H1 (cell line): ENCODE measurements around the gene OGFR. TPM values are rescaled to one million over a fixed set of nuclear protein-coding genes. Genes with fewer than 3 reads are reported as not detected.

ENCODE experiments used
- CBX8 ChIP-seq: fragments of 300-800, 300-1000 bp; sonication (generic); IDR thresholded peaks from 2 replicates; pipeline ENCODE4 v1.7.1; 2016; ENCODE audit warnings: low read depth, low read length, borderline replicate concordance
- CHD2 ChIP-seq: IDR thresholded peaks from 2 replicates; pipeline ENCODE4 v1.6.1; 2012; ENCODE audit warnings: low read length, improper control_type of control experiment
- EP300 ChIP-seq, 2 experiments: IDR thresholded peaks; 1 replicate in 1 of 2; 2 replicates in 1 of 2; pipeline ENCODE4 v1.6.1; 2011 to 2012; ENCODE audit warnings: low read depth in 2 of 2, low read length in 2 of 2, mild to moderate bottlenecking in 2 of 2, borderline replicate concordance in 1 of 2, inconsistent platforms in 1 of 2, moderate library complexity in 1 of 2
- MAFK ChIP-seq: IDR thresholded peaks from 2 replicates; pipeline ENCODE4 v1.6.1; 2012; ENCODE audit warnings: low read depth, mild to moderate bottlenecking, improper control_type of control experiment, low read length
- NANOG ChIP-seq: IDR thresholded peaks from 2 replicates; pipeline ENCODE4 v1.6.1; 2011; ENCODE audit warnings: low read length, low read depth, mild to moderate bottlenecking, inconsistent platforms; ENCODE audit not compliant: insufficient read depth, poor library complexity, severe bottlenecking
- SIN3A ChIP-seq, 2 experiments: IDR thresholded peaks in 1 of 2; conservative IDR thresholded peaks in 1 of 2; 2 replicates each; pipeline ENCODE4 v1.6.1; 2011 to 2012; ENCODE audit warnings: low read length in 2 of 2, improper control_type of control experiment in 1 of 2, low read depth in 1 of 2, mild to moderate bottlenecking in 1 of 2
- SP2 ChIP-seq: IDR thresholded peaks from 2 replicates; pipeline ENCODE4 v1.6.1; 2012; ENCODE audit warnings: mild to moderate bottlenecking, low read length, inconsistent platforms
- SP4 ChIP-seq: IDR thresholded peaks from 2 replicates; pipeline ENCODE4 v1.6.1; 2012; ENCODE audit warnings: low read length, inconsistent platforms
- SRF ChIP-seq: IDR thresholded peaks from 2 replicates; pipeline ENCODE4 v1.6.1; 2011; ENCODE audit warnings: mild to moderate bottlenecking, low read depth, low read length, moderate library complexity
- SUZ12 ChIP-seq: fragments of 200-600 bp; sonication (generic); IDR thresholded peaks from 2 replicates; pipeline ENCODE4 v1.6.1; 2012; ENCODE audit warnings: mild to moderate bottlenecking, inconsistent platforms, low read length, moderate library complexity, mixed read lengths
- TAF7 ChIP-seq: optimal IDR thresholded peaks from 2 replicates; pipeline ENCODE3; 2011; ENCODE audit warnings: low read depth, mild to moderate bottlenecking, inconsistent platforms, low read length, moderate library complexity, borderline replicate concordance
- polyA plus RNA-seq, 7 experiments: library from polyadenylated mRNA; depleted of rRNA in 3 of 7; stranded (reverse) in 5 of 7; unstranded in 2 of 7; fragments of >200 nt in 5 of 7; fragments of 200-250 nt in 2 of 7; gene quantifications; 1 replicate in 5 of 7; 2 replicates in 1 of 7; 4 replicates in 1 of 7; pipeline versions ENCODE4 v1.2.1 to v1.2.3, GENCODE V29; 2011 to 2013; ENCODE audit warnings: missing spikeins in 2 of 7, mixed read lengths in 2 of 7
- total RNA-seq: library from RNA; stranded (reverse); fragmentation: NEBNext Ultra II Directional; extraction: Animal tissue kit (Norgen Biotek cat#: 25700); gene quantifications from 2 replicates; pipeline ENCODE4 v1.2.1, GENCODE V29; 2021
- TF ChIP-seq, protein P1 (sequence below): fragments of 300-600 bp; sonication (generic); IDR thresholded peaks from 2 replicates; pipeline ENCODE4 v1.7.1; 2012; ENCODE audit warnings: low read length, moderate library complexity, mild to moderate bottlenecking, inconsistent platforms; ENCODE audit not compliant: insufficient replicate concordance

The OGFR gene
- total and polyA plus RNA-seq, 2 of the 8 experiments (the other 6 are each of a cell fraction or from before 2014, with no cell fraction given): 13.9 to 25.1 TPM

DNA sequence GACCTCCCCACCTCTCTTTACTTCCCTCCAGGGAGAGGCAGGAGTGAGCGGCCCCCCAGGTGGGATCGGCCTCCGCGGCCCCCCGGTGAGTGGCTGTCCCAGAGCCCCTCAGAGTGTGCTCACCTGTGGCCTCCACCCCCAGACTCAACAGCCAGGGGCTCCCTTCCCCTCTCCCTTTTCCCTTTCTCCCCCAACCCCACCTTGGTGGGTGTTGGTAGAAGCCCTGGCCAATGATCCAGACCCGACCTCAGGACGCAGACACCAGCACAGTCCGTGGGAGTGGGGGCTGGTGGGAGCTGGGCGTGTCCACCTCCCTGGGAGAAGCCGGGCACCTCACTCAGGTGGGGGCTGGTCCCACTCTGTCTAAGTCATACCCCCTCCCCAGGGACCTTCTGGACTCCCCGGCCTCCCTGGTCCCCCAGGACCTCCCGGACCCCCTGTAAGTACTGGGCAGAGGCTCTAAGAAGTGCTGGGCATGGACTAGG, 17.1 kb downstream of the OGFR start (continued):
- TF ChIP-seq, protein P1, sequence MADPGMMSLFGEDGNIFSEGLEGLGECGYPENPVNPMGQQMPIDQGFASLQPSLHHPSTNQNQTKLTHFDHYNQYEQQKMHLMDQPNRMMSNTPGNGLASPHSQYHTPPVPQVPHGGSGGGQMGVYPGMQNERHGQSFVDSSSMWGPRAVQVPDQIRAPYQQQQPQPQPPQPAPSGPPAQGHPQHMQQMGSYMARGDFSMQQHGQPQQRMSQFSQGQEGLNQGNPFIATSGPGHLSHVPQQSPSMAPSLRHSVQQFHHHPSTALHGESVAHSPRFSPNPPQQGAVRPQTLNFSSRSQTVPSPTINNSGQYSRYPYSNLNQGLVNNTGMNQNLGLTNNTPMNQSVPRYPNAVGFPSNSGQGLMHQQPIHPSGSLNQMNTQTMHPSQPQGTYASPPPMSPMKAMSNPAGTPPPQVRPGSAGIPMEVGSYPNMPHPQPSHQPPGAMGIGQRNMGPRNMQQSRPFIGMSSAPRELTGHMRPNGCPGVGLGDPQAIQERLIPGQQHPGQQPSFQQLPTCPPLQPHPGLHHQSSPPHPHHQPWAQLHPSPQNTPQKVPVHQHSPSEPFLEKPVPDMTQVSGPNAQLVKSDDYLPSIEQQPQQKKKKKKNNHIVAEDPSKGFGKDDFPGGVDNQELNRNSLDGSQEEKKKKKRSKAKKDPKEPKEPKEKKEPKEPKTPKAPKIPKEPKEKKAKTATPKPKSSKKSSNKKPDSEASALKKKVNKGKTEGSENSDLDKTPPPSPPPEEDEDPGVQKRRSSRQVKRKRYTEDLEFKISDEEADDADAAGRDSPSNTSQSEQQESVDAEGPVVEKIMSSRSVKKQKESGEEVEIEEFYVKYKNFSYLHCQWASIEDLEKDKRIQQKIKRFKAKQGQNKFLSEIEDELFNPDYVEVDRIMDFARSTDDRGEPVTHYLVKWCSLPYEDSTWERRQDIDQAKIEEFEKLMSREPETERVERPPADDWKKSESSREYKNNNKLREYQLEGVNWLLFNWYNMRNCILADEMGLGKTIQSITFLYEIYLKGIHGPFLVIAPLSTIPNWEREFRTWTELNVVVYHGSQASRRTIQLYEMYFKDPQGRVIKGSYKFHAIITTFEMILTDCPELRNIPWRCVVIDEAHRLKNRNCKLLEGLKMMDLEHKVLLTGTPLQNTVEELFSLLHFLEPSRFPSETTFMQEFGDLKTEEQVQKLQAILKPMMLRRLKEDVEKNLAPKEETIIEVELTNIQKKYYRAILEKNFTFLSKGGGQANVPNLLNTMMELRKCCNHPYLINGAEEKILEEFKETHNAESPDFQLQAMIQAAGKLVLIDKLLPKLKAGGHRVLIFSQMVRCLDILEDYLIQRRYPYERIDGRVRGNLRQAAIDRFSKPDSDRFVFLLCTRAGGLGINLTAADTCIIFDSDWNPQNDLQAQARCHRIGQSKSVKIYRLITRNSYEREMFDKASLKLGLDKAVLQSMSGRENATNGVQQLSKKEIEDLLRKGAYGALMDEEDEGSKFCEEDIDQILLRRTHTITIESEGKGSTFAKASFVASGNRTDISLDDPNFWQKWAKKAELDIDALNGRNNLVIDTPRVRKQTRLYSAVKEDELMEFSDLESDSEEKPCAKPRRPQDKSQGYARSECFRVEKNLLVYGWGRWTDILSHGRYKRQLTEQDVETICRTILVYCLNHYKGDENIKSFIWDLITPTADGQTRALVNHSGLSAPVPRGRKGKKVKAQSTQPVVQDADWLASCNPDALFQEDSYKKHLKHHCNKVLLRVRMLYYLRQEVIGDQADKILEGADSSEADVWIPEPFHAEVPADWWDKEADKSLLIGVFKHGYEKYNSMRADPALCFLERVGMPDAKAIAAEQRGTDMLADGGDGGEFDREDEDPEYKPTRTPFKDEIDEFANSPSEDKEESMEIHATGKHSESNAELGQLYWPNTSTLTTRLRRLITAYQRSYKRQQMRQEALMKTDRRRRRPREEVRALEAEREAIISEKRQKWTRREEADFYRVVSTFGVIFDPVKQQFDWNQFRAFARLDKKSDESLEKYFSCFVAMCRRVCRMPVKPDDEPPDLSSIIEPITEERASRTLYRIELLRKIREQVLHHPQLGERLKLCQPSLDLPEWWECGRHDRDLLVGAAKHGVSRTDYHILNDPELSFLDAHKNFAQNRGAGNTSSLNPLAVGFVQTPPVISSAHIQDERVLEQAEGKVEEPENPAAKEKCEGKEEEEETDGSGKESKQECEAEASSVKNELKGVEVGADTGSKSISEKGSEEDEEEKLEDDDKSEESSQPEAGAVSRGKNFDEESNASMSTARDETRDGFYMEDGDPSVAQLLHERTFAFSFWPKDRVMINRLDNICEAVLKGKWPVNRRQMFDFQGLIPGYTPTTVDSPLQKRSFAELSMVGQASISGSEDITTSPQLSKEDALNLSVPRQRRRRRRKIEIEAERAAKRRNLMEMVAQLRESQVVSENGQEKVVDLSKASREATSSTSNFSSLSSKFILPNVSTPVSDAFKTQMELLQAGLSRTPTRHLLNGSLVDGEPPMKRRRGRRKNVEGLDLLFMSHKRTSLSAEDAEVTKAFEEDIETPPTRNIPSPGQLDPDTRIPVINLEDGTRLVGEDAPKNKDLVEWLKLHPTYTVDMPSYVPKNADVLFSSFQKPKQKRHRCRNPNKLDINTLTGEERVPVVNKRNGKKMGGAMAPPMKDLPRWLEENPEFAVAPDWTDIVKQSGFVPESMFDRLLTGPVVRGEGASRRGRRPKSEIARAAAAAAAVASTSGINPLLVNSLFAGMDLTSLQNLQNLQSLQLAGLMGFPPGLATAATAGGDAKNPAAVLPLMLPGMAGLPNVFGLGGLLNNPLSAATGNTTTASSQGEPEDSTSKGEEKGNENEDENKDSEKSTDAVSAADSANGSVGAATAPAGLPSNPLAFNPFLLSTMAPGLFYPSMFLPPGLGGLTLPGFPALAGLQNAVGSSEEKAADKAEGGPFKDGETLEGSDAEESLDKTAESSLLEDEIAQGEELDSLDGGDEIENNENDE: no peak
- no peak for TF ChIP-seq TAF7
- no peak for TF ChIP-seq CBX8
- no peak for TF ChIP-seq CHD2
- no peak for TF ChIP-seq SRF
- TF ChIP-seq EP300 (IDR thresholded peaks at IDR 0.05; ENCODE audit: borderline replicate concordance in 1 of 2, low read depth in 2 of 2, low read length in 2 of 2): no peak
- TF ChIP-seq NANOG: no peak
- no peak for TF ChIP-seq SP4
- no peak for TF ChIP-seq SP2
- no peak for TF ChIP-seq SIN3A (conservative IDR thresholded peaks at IDR 0.05 in 1 of 2, IDR thresholded peaks at IDR 0.05 in 1 of 2; ENCODE audit: low read depth in 1 of 2, low read length in 2 of 2)
- TF ChIP-seq MAFK: no peak
- no peak for TF ChIP-seq SUZ12
